HUES6 (cell line): ENCODE results near the gene FKBP1A.

Experiments
- H3K27ac ChIP-seq: 2 replicates; pipeline ENCODE4 v1.7.0; 2013; ENCODE audit warnings: low read depth, mild to moderate bottlenecking, low read length, inconsistent platforms
- H3K27me3 ChIP-seq: 2 replicates; pipeline ENCODE4 v1.6.1; 2013; ENCODE audit warnings: low read length; ENCODE audit not compliant: control insufficient read depth, insufficient read depth
- H3K36me3 ChIP-seq: 2 replicates; pipeline ENCODE4 v1.6.1; 2013; ENCODE audit warnings: low read length; ENCODE audit not compliant: control insufficient read depth, insufficient read depth
- H3K4me1 ChIP-seq: 2 replicates; pipeline ENCODE4 v1.6.1; 2013; ENCODE audit warnings: low read length; ENCODE audit not compliant: control insufficient read depth, insufficient read depth
- H3K4me3 ChIP-seq: 2 replicates; pipeline ENCODE4 v1.5.1; 2013; ENCODE audit warnings: low read depth, low read length
- H3K9ac ChIP-seq: one replicate; pipeline ENCODE4 v1.6.1; 2013; ENCODE audit warnings: mild to moderate bottlenecking, low read length
- H3K9me3 ChIP-seq: 2 replicates; pipeline ENCODE4 v1.6.1; 2013; ENCODE audit warnings: low read depth, low read length; ENCODE audit not compliant: control insufficient read depth, insufficient read depth

The FKBP1A gene

DNA sequence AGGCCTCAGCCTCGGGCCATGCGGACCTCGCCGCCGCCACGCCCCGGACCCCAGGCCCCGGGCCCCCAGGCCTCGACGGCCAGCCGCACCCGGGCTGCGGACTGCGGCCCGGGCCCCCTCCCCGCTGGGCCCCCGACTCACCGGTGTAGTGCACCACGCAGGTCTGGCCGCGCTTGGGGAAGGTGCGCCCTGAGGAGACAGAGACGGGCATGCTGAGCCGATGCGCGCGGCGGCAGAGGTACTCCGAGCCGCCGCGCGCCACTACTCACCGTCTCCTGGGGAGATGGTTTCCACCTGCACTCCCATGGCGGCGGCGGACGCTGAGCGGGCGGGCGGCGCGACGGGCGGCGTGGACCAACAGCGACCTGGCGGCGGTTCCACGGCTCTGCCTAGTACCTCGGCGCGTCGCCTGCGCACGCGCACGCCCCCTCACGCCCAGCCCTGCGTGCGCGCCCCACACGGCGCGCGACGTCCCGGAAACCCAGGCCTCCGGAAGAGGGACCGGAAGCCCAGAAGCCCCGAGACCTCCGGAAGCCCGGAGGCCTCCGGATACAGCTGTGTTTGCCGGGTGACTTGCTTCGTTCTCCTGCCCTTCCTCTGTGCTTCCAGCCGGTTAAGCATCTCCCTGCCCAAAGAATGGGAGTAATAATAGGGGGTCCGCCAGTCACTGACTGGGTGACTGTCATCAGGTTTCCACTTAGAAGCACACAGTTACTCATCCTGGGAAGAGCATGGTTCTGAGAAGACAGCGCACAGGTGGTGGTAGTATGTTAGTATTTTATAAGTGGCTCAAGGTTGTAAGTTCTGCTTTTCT, at the start of gene FKBP1A:
Gene FKBP1A (minus strand): TSS at position 362 of the 814 bp plus-strand sequence. CDS start 56 bp downstream, at position 306.
- no peaks in the 10 kb centered on the region for H3K9me3 ChIP-seq
- H3K27ac ChIP-seq: no peak within 1 kb of the TSS
- peaks cover 10% of the 10 kb centered on the region for H3K36me3 ChIP-seq
- H3K9ac ChIP-seq: peak within 1 kb of the TSS; percentile 85
- peaks cover 32% of the 10 kb centered on the region for H3K27me3 ChIP-seq
- peak within 1 kb of the TSS; percentile 97 for H3K4me3 ChIP-seq
- peaks cover 35% of the 10 kb centered on the region for H3K4me1 ChIP-seq

GRCh38 chr20:1442304-1442703, 49.5 kb upstream of the FKBP1A start:
- H3K36me3 ChIP-seq: peaks cover 57% of the 10 kb centered on the region
- H3K4me3 ChIP-seq: no peak overlapping the region
- H3K27ac ChIP-seq: no peak overlapping the region
- H3K27me3 ChIP-seq: no peaks in the 10 kb centered on the region
- no peak overlapping the region for H3K9ac ChIP-seq
- no peaks in the 10 kb centered on the region for H3K4me1 ChIP-seq
- no peaks in the 10 kb centered on the region for H3K9me3 ChIP-seq

- H3K27me3 ChIP-seq: no peaks in the 10 kb centered on the region
- H3K4me1 ChIP-seq: no peaks in the 10 kb centered on the region
Measured at GRCh38 chr20:1441133-1441532, 48.3 kb upstream of the FKBP1A start.

DNA sequence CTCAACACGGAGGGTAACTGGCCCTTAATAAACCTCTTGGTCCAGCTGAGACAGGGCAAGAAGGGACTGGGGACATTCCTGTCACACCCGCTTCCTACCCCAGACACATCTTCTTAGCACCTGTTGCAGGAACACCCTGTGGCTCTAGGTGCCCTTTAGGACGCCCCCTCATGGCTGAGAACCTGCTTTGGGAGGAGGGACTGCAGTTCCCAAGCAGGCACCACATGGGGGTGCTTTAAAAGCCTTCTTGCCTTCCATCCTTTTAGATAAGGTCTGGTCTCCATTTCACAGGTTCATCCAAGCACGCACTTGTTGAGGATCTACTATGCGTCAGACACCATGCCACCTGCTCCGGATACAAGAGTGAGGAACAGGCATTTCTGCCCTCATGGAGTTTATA, 47.2 kb upstream of the FKBP1A start:
- no peaks in the 10 kb centered on the region for H3K27me3 ChIP-seq
- H3K4me1 ChIP-seq: no peaks in the 10 kb centered on the region
- H3K9ac ChIP-seq: no peak overlapping the region
- H3K4me3 ChIP-seq: no peak overlapping the region
- H3K9me3 ChIP-seq: no peaks in the 10 kb centered on the region
- peaks cover 34% of the 10 kb centered on the region for H3K36me3 ChIP-seq
- H3K27ac ChIP-seq: no peak overlapping the region

More at GRCh38 chr20:1441133-1441532, 48.3 kb upstream of the FKBP1A start:
- Histone ChIP-seq H3K4me3 (no peak overlapping the region), H3K9ac (no peak overlapping the region), H3K27ac (no peak overlapping the region), H3K36me3 (peaks cover 45% of the 10 kb centered on the region), H3K9me3 (no peaks in the 10 kb centered on the region)

DNA sequence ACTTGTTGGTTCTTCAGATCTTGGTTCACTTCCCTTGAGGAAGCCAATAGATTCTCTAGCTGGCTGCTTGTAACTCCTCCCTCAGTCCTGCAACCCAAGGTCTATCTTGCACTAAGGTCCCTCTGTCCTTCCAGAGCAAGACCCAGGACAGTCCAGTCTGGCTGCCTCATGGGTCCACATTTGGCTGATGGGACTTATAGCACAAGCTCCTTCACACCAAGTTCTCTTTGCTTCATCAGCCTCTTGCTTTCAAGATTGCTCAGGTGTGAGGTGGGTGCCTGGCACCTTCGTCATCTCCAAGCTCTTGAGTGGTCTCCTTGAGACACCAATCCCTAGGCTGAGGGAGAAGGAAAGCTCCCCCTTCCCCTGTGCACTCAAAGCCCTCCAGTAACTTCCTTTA, 45.5 kb upstream of the FKBP1A start:
- Histone ChIP-seq H3K27me3 (no peaks in the 10 kb centered on the region), H3K36me3 (peaks cover 17% of the 10 kb centered on the region), H3K9me3 (peaks cover 10% of the 10 kb centered on the region), H3K4me3 (no peak overlapping the region), H3K4me1 (no peaks in the 10 kb centered on the region), H3K27ac (no peak overlapping the region), H3K9ac (no peak overlapping the region)

- no peak overlapping the region for H3K9ac ChIP-seq
- peaks cover 8% of the 10 kb centered on the region for H3K36me3 ChIP-seq
- H3K4me3 ChIP-seq: no peak overlapping the region
- no peaks in the 10 kb centered on the region for H3K4me1 ChIP-seq
- H3K27ac ChIP-seq: no peak overlapping the region
- H3K27me3 ChIP-seq: no peaks in the 10 kb centered on the region
- H3K9me3 ChIP-seq: peaks cover 15% of the 10 kb centered on the region
Measured at GRCh38 chr20:1437235-1437904, 44.5 kb upstream of the FKBP1A start.

DNA sequence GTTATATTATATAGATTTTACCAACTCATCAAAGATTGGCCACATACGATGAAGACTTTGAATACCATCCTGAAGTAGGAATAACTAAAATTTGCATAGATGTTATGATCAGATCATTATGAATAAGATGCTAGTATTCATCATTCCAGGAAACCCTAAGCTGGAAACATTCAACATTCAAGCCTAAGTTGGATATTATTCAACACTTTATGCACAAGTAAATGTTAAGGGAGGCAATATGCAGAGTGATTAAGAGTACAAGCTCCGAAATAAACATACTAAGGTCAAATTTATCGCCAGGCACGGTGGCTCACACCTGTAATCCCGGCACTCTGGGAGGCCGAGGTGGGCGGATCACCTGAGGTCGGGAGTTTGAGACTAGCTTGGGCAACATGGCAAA, 43.4 kb upstream of the FKBP1A start:
- Histone ChIP-seq H3K27me3 (no peaks in the 10 kb centered on the region), H3K36me3 (no peaks in the 10 kb centered on the region), H3K9me3 (peaks cover 24% of the 10 kb centered on the region), H3K4me3 (no peak overlapping the region), H3K27ac (no peak overlapping the region), H3K4me1 (no peaks in the 10 kb centered on the region), H3K9ac (no peak overlapping the region)

DNA sequence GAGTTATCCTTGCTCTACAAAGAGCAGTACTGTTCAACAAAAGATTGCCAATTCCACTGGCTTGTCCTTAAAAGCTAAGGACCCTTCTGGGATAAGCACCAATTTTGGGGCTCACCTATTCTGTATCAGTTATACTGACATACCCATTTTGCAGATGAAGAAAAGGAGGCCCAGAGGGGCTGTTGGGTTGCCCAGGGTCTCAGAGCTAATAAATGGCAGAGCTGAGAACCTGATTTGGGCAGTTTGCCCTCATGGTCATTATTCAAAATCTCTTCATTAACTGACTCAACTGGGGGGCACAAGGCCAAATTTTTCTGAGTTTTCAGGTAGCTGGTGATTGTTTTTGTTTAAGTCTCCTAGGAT, 42.5 kb upstream of the FKBP1A start:
- Histone ChIP-seq H3K27ac (no peak overlapping the region), H3K4me3 (no peak overlapping the region), H3K4me1 (0 out of 2 replicates have a peak, but pooled peaks cover 3% of the 10 kb centered on the region), H3K9ac (no peak overlapping the region), H3K36me3 (no peaks in the 10 kb centered on the region), H3K27me3 (no peaks in the 10 kb centered on the region), H3K9me3 (peaks cover 24% of the 10 kb centered on the region)

DNA sequence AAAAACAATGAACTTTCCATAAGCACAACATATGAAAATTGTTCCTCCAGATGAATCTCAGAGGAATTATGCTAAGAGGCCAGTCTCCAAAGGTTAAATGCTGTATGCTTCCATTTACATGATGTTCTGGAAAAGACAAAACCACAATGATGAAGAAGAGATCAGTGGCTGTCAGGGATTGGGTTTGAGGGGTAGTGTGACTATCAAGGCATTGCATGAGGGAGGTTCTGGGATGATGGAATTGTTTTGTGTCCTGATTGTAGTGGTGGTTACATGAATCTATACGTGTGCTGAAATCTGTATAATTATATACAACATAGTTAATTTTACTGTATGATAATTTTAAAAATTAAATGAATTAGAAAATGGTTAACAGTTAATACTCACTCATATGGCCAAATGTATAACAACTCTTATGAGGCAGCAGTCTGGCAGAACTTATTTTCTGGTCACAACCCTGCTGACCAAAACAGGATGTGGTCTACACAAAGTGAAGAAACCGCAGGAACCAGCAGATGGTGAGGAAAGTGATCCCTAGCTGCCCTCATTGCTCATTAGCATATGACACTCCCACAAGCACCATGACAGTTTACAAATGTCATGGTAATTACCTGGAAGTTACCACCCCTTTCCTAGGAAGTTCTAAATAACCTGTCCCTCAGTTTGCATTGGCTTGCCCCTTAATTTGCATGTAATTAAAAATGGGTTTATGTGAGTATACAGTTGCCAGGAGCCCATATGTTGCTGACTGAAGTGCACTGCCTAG, 41.9 kb upstream of the FKBP1A start:
- Histone ChIP-seq H3K4me3 (no peak overlapping the region), H3K9ac (no peak overlapping the region), H3K36me3 (no peaks in the 10 kb centered on the region), H3K27me3 (no peaks in the 10 kb centered on the region), H3K27ac (no peak overlapping the region), H3K9me3 (peaks cover 24% of the 10 kb centered on the region), H3K4me1 (0 out of 2 replicates have a peak, but pooled peaks cover 3% of the 10 kb centered on the region)

GRCh38 chr20:1431158-1431557, 38.3 kb upstream of the FKBP1A start:
- H3K9ac ChIP-seq: no peak overlapping the region
- H3K4me3 ChIP-seq: no peak overlapping the region
- H3K9me3 ChIP-seq: peaks cover 24% of the 10 kb centered on the region
- no peak overlapping the region for H3K27ac ChIP-seq
- H3K27me3 ChIP-seq: no peaks in the 10 kb centered on the region
- peaks cover 22% of the 10 kb centered on the region for H3K4me1 ChIP-seq
- H3K36me3 ChIP-seq: no peaks in the 10 kb centered on the region

GRCh38 chr20:1430004-1430451, 37.2 kb upstream of the FKBP1A start:
- no peak overlapping the region for H3K4me3 ChIP-seq
- peaks cover 22% of the 10 kb centered on the region for H3K4me1 ChIP-seq
- no peak overlapping the region for H3K9ac ChIP-seq
- H3K9me3 ChIP-seq: peaks cover 24% of the 10 kb centered on the region
- H3K36me3 ChIP-seq: no peaks in the 10 kb centered on the region
- H3K27ac ChIP-seq: no peak overlapping the region
- no peaks in the 10 kb centered on the region for H3K27me3 ChIP-seq
